Karpas-422 (cell line): ENCODE data around the gene OXCT1. TPM values are rescaled to one million over a fixed set of nuclear protein-coding genes. Genes with fewer than 3 reads are reported as not detected.
"Not testable (repeated sequence)": the region's sequence is repeated elsewhere in the genome, so short reads cannot be mapped to it uniquely, and the experiment has no call there.

Experiments
- DNase-seq: peaks from one replicate; pipeline ENCODE4 v3.0.0-alpha.2; 2015
- H2AFZ ChIP-seq: fragments of 200-600 bp; sonication (generic); 2 replicates; pipeline ENCODE4 v1.6.1; 2014; ENCODE audit warnings: antibody characterized with exemption, low read length, mixed read lengths
- H3K27ac ChIP-seq: fragments of 200-600 bp; sonication (generic); 2 replicates; pipeline ENCODE4 v1.5.1; 2014; ENCODE audit warnings: mild to moderate bottlenecking, low read length, moderate library complexity
- H3K27me3 ChIP-seq: fragments of 200-600 bp; sonication (generic); 2 replicates; pipeline ENCODE4 v1.6.1; 2014; ENCODE audit warnings: low read length, mixed read lengths
- H3K36me3 ChIP-seq: fragments of 200-600 bp; sonication (generic); 2 replicates; pipeline ENCODE4 v1.6.1; 2014; ENCODE audit warnings: low read length, mixed read lengths; ENCODE audit not compliant: insufficient read depth
- H3K4me1 ChIP-seq: fragments of 200-600 bp; sonication (generic); 2 replicates; pipeline ENCODE4 v1.6.1; 2014; ENCODE audit warnings: mild to moderate bottlenecking, low read length, mixed read lengths
- H3K4me2 ChIP-seq: fragments of 200-600 bp; sonication (generic); 2 replicates; pipeline ENCODE4 v1.6.1; 2014; ENCODE audit warnings: low read length, low read depth, mild to moderate bottlenecking; ENCODE audit not compliant: poor library complexity, severe bottlenecking
- H3K4me3 ChIP-seq: fragments of 200-600 bp; sonication (generic); 2 replicates; pipeline ENCODE4 v1.5.1; 2014; ENCODE audit warnings: mild to moderate bottlenecking, antibody characterized with exemption, low read length, mixed read lengths
- H3K79me2 ChIP-seq: fragments of 200-600 bp; sonication (generic); 2 replicates; pipeline ENCODE4 v1.6.1; 2014; ENCODE audit warnings: mild to moderate bottlenecking, low read length, mixed read lengths
- H3K9ac ChIP-seq: fragments of 200-600 bp; sonication (generic); 2 replicates; pipeline ENCODE4 v1.6.0; 2014; ENCODE audit warnings: low read length
- H3K9me2 ChIP-seq: fragments of 200-600 bp; sonication (generic), shearing (Covaris generic); replicated peaks from 2 replicates; pipeline ENCODE4 v1.6.0; 2014; ENCODE audit warnings: mild to moderate bottlenecking, low read length, moderate library complexity; ENCODE audit not compliant: insufficient read depth
- H3K9me3 ChIP-seq: fragments of 300-700, 200-600 bp; sonication (generic); 2 replicates; pipeline ENCODE4 v1.6.1; 2014; ENCODE audit warnings: low read length, mixed read lengths
- H4K20me1 ChIP-seq: fragments of 200-600 bp; sonication (generic); 2 replicates; pipeline ENCODE4 v1.6.1; 2014; ENCODE audit warnings: mild to moderate bottlenecking, antibody characterized with exemption, low read length, low read depth; ENCODE audit not compliant: insufficient read depth
- total RNA-seq: library from RNA; depleted of rRNA; stranded (reverse); fragments of >200 nt; shearing (Covaris generic); gene quantifications from 2 replicates; pipeline ENCODE4 v1.2.3, GENCODE V29; 2014; ENCODE audit warnings: low replicate concordance

OXCT1 gene
- total RNA-seq, 1 experiment from 2014 or later = 62.8 TPM

DNA sequence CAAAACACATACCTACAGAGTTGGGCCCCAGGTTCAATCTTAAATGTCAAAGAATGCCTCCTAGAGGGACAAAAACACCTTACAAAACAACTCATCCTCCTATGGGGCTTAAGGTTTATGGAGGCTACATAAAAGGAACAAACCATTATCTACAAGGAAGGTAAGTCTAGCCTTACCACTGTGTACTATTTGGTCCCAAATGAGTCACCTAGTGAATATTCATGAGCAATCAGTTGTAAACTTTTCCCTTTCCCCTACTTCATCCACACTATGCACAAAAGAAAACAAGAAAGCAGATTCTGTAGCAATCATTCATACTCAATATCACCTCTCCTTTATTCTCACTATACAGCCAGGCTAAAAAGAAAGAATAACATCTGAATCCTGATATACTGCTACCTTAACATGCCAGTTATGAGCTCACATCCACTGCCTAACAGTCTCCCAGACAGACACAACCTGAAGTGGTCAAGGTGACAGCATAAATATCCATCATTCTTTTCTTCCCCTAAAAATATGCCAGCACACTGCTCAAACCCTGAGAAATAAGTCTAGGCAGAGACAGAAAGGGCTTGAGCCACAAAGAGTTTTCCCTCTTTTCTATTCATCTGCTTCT is 6.2 kb downstream of the OXCT1 start:
- Histone ChIP-seq H3K4me3 (no peak overlapping the region), H2AFZ (no peak overlapping the region), H4K20me1 (peaks cover 3% of the 10 kb centered on the region; the same call in 1 of the 2 replicates), H3K4me1 (peaks cover 43% of the 10 kb centered on the region), H3K27ac (no peak overlapping the region), H3K36me3 (peaks cover 38% of the 10 kb centered on the region; the same call in 1 of the 2 replicates), H3K27me3 (no peaks in the 10 kb centered on the region), H3K9me3 (no peaks in the 10 kb centered on the region), H3K9me2 (no peaks in the 10 kb centered on the region), H3K4me2 (no peak overlapping the region), H3K79me2 (peaks cover 72% of the 10 kb centered on the region), H3K9ac (no peak overlapping the region)
- DNase-seq = no peak

DNA sequence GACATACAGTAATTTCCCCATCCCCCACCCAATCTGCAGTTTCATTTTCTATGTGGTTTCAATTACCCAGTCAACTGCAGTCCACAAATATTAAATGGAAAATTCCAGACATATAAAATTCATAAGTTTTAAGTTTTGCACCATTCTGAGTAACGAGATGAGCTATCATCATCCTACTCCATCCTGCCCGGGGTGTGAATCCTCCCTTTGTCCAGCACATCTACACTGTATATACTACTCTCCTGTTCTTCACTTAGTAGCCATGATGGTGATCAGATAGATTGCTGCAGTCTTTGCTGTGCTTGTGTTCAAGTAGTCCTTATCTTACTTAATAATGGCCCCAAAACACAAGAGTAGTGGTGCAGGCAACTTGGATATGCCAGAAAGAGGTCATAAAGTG is 11.3 kb downstream of the OXCT1 start:
- Histone ChIP-seq H3K9ac (no peak overlapping the region), H3K27me3 (no peaks in the 10 kb centered on the region), H3K4me2 (no peak overlapping the region), H3K36me3 (peaks cover 57% of the 10 kb centered on the region), H3K4me1 (no peaks in the 10 kb centered on the region), H3K9me2 (no peaks in the 10 kb centered on the region), H3K4me3 (no peak overlapping the region), H3K27ac (no peak overlapping the region), H4K20me1 (no peaks in the 10 kb centered on the region), H3K79me2 (peaks cover 48% of the 10 kb centered on the region), H3K9me3 (no peaks in the 10 kb centered on the region), H2AFZ (no peak overlapping the region)
- no peak for DNase-seq

DNA sequence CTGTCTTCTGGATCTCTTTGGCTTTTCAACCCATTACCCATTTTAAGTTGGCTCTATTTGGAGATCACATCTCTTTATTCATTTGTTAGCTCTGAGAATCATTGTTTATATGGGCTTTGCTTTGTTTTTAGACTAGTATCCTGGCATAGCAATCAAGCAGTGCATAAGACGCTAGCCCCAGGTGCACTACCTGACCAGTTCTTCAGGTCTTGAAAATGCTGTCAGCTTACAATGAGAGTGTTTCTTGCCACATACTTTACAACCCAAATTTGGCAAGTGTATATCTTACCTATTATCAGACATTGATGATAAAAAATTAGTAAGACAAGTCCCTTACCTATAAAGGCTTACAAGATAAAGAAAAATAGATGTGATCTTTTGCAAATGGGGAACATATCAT is 12.2 kb downstream of the OXCT1 start:
- Histone ChIP-seq H3K36me3 (peaks cover 66% of the 10 kb centered on the region), H3K27ac (no peak overlapping the region), H2AFZ (no peak overlapping the region), H3K9me2 (no peaks in the 10 kb centered on the region), H3K9ac (no peak overlapping the region), H3K27me3 (no peaks in the 10 kb centered on the region), H3K4me3 (no peak overlapping the region), H3K79me2 (peaks cover 44% of the 10 kb centered on the region), H3K4me2 (no peak overlapping the region), H4K20me1 (no peaks in the 10 kb centered on the region), H3K9me3 (no peaks in the 10 kb centered on the region), H3K4me1 (no peaks in the 10 kb centered on the region)
- DNase-seq = no peak

DNA sequence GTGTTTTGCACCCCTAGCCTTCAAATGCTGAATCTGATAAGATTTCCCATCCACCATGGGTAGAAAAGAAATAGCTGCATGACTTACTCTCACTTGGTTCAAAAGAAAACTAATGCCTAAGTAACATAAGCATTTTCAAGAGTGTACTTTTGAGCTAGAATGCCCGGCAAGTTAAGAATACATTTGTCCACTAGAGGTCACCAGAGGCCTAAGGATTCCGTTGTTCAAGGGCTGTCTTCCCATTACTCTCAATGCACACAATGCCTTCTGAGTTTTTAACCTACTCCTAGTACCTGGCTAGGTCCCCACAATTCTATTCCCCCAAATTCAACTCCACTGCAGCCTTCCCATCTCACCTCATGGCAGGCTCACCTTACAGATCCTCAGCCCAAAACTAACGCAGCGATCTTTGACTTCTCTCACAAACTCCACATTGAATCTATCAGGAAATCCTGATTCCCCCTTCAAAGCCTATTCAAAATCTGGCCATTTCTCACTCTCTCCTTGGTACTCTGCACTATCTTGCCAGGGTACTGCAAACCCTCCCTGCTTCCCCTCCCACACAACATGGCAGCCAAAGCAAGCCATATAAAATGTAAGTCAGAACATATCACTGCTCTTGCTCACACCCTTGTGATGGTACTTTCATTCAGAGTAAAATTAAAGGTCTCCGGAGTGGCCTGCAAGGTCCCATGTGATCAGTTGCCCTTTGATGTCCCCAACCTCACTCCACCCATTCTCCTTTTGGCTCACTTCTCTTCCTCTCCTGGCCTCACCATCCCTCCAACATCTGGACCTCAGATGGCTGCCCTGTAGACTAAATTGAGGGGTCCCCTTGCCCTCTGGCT is 13.4 kb downstream of the OXCT1 start:
- H3K9ac ChIP-seq = no peak overlapping the region
- H3K9me2 ChIP-seq = no peaks in the 10 kb centered on the region
- no peaks in the 10 kb centered on the region for H3K27me3 ChIP-seq
- no peak overlapping the region for H3K4me2 ChIP-seq
- no peaks in the 10 kb centered on the region for H4K20me1 ChIP-seq
- no peak overlapping the region for H3K4me3 ChIP-seq
- peak; percentile 89 for DNase-seq
- H3K9me3 ChIP-seq = no peaks in the 10 kb centered on the region
- no peak overlapping the region for H3K27ac ChIP-seq
- no peak overlapping the region for H2AFZ ChIP-seq
- H3K79me2 ChIP-seq = peaks cover 38% of the 10 kb centered on the region
- H3K36me3 ChIP-seq = peaks cover 75% of the 10 kb centered on the region
- no peaks in the 10 kb centered on the region for H3K4me1 ChIP-seq

DNA sequence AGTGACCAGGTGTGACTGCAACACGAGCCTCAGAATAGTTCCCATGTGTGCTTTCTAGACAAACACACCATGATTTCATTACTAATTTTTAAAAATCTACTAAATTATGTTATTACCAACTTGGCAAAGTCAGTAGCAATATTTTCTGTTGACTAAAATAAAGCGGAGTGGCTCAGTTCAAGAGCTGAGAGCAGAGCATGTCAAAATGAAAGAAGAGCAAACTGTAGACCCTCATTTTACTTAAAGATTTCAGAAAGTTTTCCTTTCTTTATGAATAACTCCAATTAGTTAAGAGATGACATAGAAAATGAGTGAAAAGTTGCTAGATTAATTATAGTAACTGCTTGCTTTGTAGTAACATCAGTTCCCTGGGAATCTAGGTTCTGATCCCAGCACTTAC is 17.9 kb downstream of the OXCT1 start:
- Histone ChIP-seq H3K27ac (no peak overlapping the region), H3K9me2 (no peaks in the 10 kb centered on the region), H3K4me2 (no peak overlapping the region), H3K9ac (no peak overlapping the region), H3K9me3 (no peaks in the 10 kb centered on the region), H3K79me2 (peaks cover 37% of the 10 kb centered on the region), H3K27me3 (no peaks in the 10 kb centered on the region), H3K36me3 (peaks cover 73% of the 10 kb centered on the region), H3K4me1 (no peaks in the 10 kb centered on the region), H2AFZ (no peak overlapping the region), H4K20me1 (no peaks in the 10 kb centered on the region), H3K4me3 (no peak overlapping the region)
- DNase-seq = no peak

DNA sequence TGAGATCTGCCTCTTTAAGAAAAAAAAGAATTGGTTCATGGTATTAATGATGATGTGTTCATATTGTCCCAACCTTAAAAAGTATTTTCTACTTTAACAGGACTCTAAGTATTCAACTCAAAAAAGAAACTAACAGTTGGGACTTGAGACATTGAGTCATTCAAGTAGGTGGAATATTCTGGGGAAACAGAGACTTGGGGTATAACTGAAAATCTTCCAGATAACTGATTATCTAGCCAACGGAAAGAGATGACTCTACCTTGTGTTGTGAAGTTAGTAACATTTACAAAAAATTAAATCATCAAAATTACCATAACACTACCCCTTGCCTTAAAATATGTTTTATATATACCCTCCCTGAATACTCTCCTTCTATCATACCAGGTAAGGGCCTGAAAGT is 19.1 kb downstream of the OXCT1 start:
- no peak overlapping the region for H3K9ac ChIP-seq
- no peak for DNase-seq
- H3K79me2 ChIP-seq = peaks cover 33% of the 10 kb centered on the region
- H3K36me3 ChIP-seq = peaks cover 69% of the 10 kb centered on the region
- no peaks in the 10 kb centered on the region for H3K4me1 ChIP-seq
- H3K9me3 ChIP-seq = no peaks in the 10 kb centered on the region
- no peaks in the 10 kb centered on the region for H3K27me3 ChIP-seq
- no peaks in the 10 kb centered on the region for H3K9me2 ChIP-seq
- H3K4me3 ChIP-seq = no peak overlapping the region
- H2AFZ ChIP-seq = no peak overlapping the region
- H3K4me2 ChIP-seq = no peak overlapping the region
- H4K20me1 ChIP-seq = no peaks in the 10 kb centered on the region
- H3K27ac ChIP-seq = no peak overlapping the region

DNA sequence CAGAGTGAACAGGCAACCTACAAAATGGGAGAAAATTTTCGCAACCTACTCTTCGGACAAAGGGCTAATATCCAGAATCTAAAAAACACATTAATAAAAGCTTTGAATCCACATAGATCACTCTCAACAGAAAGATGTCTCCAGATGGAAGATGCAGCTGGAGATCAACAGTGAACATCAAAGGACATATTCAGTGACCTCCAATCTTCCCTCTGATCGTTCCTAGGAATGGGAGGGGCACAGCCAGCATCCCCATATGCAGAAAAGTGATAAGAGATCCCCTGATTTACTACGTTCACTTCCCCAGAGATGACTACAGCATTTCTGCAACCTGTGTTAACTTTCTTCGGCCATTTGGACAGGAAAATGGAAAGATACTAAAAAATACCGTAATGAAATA is 21.2 kb downstream of the OXCT1 start:
- Histone ChIP-seq H3K4me2 (no peak overlapping the region), H2AFZ (no peak overlapping the region), H3K27ac (no peak overlapping the region), H3K36me3 (peaks cover 49% of the 10 kb centered on the region), H3K79me2 (peaks cover 16% of the 10 kb centered on the region), H4K20me1 (no peaks in the 10 kb centered on the region), H3K9me3 (no peaks in the 10 kb centered on the region), H3K4me3 (no peak overlapping the region), H3K4me1 (no peaks in the 10 kb centered on the region), H3K27me3 (no peaks in the 10 kb centered on the region), H3K9me2 (no peaks in the 10 kb centered on the region), H3K9ac (no peak overlapping the region)
- no peak for DNase-seq

DNA sequence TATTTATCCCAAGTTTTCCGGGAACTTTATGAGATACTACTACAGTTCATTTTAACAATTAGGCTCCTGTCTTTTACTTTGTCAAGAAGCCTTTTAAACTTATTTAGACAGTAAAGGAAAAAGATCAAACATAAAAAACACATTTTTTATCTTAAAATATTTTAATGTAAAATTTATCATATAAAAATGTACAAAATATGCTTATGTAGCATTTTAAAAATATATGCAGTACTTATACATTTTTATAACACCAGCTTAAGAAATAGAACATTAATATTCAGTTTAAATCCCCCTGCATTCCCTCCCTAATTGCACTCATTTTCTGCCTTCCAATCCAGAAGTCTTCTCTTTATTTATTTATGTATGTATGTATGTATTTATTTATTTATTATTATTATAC is 24.5 kb downstream of the OXCT1 start:
- H4K20me1 ChIP-seq, H3K9me3 ChIP-seq, DNase-seq, H3K4me2 ChIP-seq, H3K9me2 ChIP-seq, H3K9ac ChIP-seq, H2AFZ ChIP-seq, H3K27ac ChIP-seq, H3K4me3 ChIP-seq, H3K27me3 ChIP-seq: not testable (repeated sequence)
- Histone ChIP-seq H3K36me3 (peaks cover 37% of the 10 kb centered on the region), H3K79me2 (peaks cover 32% of the 10 kb centered on the region), H3K4me1 (peaks cover 14% of the 10 kb centered on the region)
